HT1080 (cell line): Measurements from ENCODE around the gene GPR137. TPM values are rescaled to one million over a fixed set of nuclear protein-coding genes. Genes with fewer than 3 reads are reported as not detected.
"Not testable (repeated sequence)": the region's sequence is repeated elsewhere in the genome, so short reads cannot be mapped to it uniquely, and the experiment has no call there.

Source experiments
- DNase-seq: peaks from one replicate; pipeline ENCODE4 v3.0.0-alpha.2; 2015; ENCODE audit warnings: low read depth
- polyA plus RNA-seq, 2 experiments: library from polyadenylated mRNA; depleted of rRNA; stranded (reverse); fragments of >200 nt; gene quantifications; 2 replicates each; pipeline ENCODE4 v1.2.3, GENCODE V29; 2015
- total RNA-seq: library from RNA; depleted of rRNA; stranded (reverse); fragments of >200 nt; shearing (Covaris generic); gene quantifications from 2 replicates; pipeline ENCODE4 v1.2.3, GENCODE V29; 2014; rRNA removed

GPR137 gene
- 26.8 and 36.7 TPM in 2 replicates for total RNA-seq
- 44.0 and 44.4 TPM in 2 replicates for polyA plus RNA-seq (2015; cell fraction: cytosol; rRNA removed)
- polyA plus RNA-seq (2015; cell fraction: nucleus; rRNA removed): 42.4 and 59.7 TPM in 2 replicates

GRCh38 chr11:64284962-64285884 is at the start of gene GPR137:
TSS of gene GPR137 (plus strand) at chr11:64285848. CDS start at chr11:64286525, 677 bp downstream.
- peak; percentile 69 for DNase-seq

- no peak for DNase-seq
Measured at GRCh38 chr11:64237484-64237951, 48.1 kb upstream of the GPR137 start.

DNA sequence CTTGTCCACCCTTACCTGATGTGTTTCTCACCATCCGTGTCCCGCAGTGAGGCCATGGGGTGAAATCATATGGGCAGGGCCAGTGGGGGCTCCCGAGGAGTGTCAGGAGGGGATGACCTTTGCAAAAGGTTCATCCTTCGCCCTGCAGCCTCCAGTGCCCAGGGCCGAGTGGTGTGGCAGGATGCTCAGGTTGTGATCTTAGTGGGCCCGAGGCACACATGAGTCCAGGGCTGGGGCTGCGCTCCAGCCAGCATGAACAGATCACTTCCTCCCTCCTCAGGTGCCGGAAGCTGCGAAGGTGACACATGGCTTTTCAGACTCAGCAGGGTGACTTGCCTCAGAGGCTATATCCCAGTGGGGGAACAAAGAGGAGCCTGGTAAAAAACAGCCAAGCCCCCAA is 47.6 kb upstream of the GPR137 start:
- no peak for DNase-seq

- DNase-seq: no peak
Measured at GRCh38 chr11:64238999-64239398, 46.6 kb upstream of the GPR137 start.

GRCh38 chr11:64239662-64240434 is 45.8 kb upstream of the GPR137 start:
- no peak for DNase-seq

DNA sequence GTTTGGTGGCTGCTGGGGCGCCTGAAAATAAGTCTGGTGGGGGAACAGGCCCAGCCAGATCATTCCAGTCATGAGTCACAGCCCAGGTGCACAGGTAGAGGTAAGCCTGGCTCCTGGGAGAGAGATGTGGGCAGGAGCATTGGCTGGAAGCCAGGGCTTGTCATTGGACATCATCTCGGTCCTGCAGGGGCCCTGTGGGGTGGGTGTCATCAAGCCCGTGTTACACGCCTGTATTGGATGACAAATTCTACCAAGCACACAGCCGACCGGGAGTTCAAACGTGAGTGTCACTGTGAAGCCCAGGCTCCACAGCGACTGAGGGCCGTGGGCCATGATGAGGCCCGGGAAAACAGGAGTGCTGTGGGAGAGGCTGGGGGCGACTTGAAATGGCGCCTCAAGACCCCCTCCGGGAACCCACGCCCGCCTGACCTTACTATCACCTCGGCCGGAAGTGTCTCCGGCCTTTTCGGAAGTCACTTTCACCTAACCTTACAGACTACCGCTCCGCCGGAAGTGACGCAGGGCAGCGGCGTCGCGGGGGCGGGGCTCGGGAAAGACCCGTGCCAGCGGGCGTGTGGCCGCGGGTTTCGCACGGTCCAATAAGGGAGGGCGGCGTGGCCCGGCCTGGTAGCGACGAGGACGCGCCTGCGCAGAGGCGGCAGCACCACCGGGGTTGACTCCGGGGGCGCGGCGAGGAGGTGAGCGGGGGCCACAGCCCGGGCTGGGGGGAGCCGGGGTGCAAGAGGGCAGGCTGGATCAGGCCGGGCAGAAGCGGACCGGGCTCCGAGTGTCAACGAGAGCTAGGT is 45.0 kb upstream of the GPR137 start, which contains the start of gene FKBP2:
Gene FKBP2, plus strand, starts transcription at position 661 of the 806 bp plus-strand sequence. CDS start 1,293 bp downstream, outside the sequence.
- DNase-seq: peak; percentile 95

GRCh38 chr11:64241241-64241490 is 44.5 kb upstream of the GPR137 start:
- DNase-seq: no peak

DNA sequence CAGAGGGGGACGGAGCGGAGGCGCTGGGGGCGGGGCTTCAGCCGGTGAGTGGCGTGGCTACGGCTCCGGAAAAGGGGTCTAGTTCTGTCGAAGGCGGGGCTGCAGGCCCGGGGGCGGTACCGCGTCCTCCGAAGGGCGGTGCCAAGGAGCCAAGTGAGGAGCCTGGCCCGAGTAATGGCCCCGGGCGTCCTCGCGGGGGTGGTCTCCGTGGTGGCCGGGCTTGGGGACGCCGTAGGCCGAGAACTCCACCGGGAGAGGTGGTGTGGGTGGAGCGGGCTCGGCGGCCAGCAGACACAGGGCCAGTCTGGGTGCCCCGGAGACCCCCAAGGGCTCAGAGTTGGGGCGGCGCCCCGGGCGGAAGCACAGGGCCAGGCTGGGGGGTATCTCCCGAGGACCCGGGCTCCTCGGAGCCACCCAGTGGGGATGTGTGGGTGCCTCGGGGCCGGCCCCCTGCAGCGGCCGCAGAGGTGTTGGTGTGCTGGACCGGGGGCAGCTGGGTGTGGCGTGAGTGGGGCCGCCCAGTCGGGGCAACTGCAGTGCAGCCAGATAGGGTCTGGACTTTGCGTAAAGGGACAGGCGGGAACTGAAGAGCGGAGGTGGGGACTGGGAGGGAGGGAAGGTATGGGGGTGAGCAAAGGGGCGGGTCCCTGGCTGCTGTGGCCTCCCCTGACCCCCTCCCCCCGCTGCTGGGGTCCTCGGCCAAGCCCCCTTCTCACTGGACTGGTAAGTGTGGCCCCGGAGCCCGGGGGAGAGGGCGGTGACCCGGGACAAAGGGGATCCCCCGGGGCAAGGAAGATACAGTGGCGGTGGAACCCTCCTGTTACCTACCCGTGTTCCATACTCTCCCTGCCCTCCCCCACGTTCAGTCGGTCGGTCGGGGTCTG is 43.9 kb upstream of the GPR137 start:
- DNase-seq: peak; percentile 98

DNA sequence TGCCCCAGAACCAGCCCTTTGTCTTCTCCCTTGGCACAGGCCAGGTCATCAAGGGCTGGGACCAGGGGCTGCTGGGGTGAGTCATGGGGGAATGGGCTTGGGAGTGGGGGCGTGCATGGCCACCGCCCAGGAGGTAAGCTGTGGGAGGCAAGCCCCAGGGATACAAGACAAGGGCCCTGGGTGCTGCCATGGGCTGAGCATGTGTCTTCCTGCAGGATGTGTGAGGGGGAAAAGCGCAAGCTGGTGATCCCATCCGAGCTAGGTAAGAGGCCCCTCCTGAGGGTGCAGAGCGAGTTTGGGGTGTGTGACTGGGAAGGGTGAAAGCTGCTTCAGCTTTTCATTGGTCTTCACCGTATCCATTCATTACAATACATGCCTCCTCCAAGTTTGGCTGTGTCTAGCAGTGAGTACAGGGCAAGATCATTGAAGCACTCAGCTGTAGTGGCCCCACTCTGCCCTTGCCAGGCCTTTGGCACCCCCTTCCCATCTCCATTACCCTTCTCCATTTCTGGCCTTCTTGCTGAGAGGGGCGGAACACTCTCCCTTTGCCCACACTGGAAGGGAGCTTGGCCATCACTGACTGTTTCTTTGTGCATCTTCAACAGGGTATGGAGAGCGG is 42.3 kb upstream of the GPR137 start:
- no peak for DNase-seq

DNA sequence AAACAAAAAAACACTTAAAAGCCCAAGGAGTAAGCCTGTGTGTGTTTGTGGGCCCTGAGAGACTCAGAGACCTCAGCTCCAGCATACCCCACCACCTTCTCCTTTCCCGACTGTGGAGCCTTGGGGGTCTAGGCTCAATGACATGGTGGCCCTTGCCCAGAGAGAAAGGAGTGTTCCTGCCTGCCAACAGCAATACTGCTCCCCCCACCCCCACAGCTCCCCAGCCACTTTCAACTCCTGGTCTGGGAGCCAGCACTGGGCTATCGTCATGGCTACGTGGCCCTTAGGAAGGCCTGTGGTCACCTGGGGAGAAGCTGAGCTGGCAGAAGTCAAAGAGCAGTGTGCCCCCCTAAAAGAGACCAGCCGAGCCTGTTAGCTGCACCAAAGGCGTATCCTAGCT is 41.5 kb upstream of the GPR137 start:
- DNase-seq: no peak

GRCh38 chr11:64244966-64245365 is 40.7 kb upstream of the GPR137 start:
- no peak for DNase-seq

DNA sequence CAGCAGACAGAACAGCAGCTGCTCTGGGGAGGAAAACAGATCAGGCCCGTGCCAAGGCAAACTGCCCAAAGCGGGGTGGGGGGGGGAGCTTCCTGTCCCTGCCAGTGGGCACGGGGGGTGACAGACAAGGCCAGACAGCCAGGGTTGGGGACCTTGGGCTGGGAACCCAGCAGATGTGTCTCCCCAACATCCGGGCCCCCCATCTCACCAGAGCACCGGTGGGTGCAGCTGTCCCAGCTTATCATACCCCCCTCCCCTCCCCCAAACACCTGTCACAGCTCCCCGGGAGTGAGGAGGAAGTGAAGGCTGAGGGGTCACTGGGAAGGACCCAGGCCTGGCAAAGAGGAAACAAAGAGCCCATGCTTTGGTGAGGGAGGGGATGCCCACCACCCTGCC is 40.2 kb upstream of the GPR137 start:
- DNase-seq: no peak

DNA sequence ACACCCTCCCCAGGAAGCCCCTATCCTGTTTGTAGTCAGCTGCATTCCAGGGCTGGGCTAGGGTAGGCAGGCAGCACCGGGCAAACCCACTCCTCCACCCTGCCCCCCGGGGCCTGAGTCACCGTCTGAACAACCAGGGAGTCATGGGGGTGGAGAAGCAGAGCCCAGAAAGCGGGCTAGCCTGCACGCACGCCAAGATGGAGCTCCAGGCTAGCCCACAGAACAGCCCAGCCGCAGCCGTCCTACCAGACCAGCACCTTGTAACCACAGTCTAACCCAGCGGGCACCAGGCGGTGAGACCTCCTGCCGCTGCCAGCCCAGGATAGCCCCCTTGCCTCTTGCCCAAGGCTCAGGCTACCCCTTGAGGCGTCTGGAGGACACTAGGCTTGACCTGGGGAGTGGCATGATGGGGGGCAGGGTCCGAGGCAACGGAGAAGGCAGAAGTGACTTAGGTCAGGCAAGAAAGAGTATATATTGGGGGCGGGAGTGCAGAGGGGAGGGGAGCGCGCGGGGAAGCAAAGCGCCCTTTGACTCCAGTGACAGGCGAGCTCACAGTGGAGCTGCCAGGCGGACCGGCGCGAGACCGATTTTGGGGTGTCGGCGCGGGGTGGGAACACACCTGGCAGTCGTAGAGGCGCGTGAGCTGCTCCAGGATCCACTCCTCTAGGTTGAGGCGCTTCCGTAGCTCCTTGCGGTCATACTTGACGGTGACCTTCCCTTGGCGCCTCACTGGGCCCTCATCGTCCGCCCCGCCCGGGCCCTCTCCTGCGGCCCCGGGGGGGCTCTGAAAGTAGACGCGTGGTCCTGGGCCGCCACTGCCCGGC is 39.6 kb upstream of the GPR137 start:
- peak; percentile 98 for DNase-seq

DNA sequence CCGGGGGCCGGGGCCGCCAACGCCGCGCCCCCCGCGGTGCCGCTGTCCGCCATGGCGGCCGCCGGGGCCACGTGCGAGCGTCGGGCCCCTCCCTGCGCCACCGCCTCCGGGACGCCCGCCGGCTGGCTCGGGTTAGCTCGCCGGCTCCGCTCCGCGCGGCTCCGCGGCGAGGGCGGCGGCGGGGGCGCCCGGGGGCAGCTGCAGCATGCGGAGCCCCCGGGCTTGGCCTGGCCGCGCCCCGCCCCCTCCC is 39.1 kb upstream of the GPR137 start:
- not testable (repeated sequence) for DNase-seq

- DNase-seq: peak; percentile 90
Measured at GRCh38 chr11:64246871-64247728, 38.5 kb upstream of the GPR137 start, which contains the start of gene PPP1R14B. TSS of gene PPP1R14B (minus strand) at chr11:64246943. CDS start at chr11:64246673, 270 bp downstream.

- no peak for DNase-seq
Measured at GRCh38 chr11:64247729-64248531, 37.7 kb upstream of the GPR137 start.

- no peak for DNase-seq
Measured at GRCh38 chr11:64248578-64248977, 37.1 kb upstream of the GPR137 start.
